GM06990 (cell line): ENCODE measurements around the gene DERL2.

Experiments
- DNase-seq: peaks from one replicate; pipeline ENCODE4 v3.0.0-alpha.2; 2011; ENCODE audit not compliant: insufficient read length; ENCODE audit errors: extremely low read depth
- H3K27me3 ChIP-seq: replicated peaks from 2 replicates; pipeline ENCODE4 v1.6.0; 2011; ENCODE audit warnings: low read length; ENCODE audit not compliant: control insufficient read depth, insufficient read depth
- H3K36me3 ChIP-seq: 2 replicates; pipeline ENCODE4 v1.5.1; 2011; ENCODE audit warnings: low read length; ENCODE audit not compliant: control insufficient read depth, insufficient read depth
- H3K4me3 ChIP-seq: replicated peaks from 2 replicates; pipeline ENCODE4 v1.5.1; 2011; ENCODE audit warnings: low read depth, mild to moderate bottlenecking, control low read depth, low read length
- CTCF ChIP-seq: IDR thresholded peaks from 2 replicates; pipeline ENCODE4 v1.5.1; 2011; ENCODE audit warnings: low read length, control low read depth, mild to moderate bottlenecking, inconsistent platforms; ENCODE audit not compliant: insufficient read depth, poor library complexity, severe bottlenecking

The DERL2 gene

GRCh38 chr17:5485270-5486205, at the start of gene DERL2:
Gene DERL2, minus strand, starts transcription at chr17:5486178. Its CDS starts 17 bp downstream, at chr17:5486161.
- H3K4me3 ChIP-seq, result peak within 1 kb of the TSS; percentile 99
- no peaks in the 10 kb centered on the region for H3K27me3 ChIP-seq
- TF ChIP-seq CTCF, result no peak
- no peak for DNase-seq
- peaks cover 10% of the 10 kb centered on the region for H3K36me3 ChIP-seq

GRCh38 chr17:5535436-5535835, 49.5 kb upstream of the DERL2 start:
- no peak for DNase-seq
- Histone ChIP-seq H3K27me3 (no peaks in the 10 kb centered on the region), H3K4me3 (no peak overlapping the region), H3K36me3 (peaks cover 16% of the 10 kb centered on the region)
- no peak for TF ChIP-seq CTCF

- H3K36me3 ChIP-seq, result peaks cover 13% of the 10 kb centered on the region
- no peak overlapping the region for H3K4me3 ChIP-seq
- no peak for DNase-seq
- TF ChIP-seq CTCF, result no peak
- H3K27me3 ChIP-seq, result no peaks in the 10 kb centered on the region
These were observed 47.7 kb upstream of the DERL2 start for GRCh38 chr17:5533486-5534315.

- TF ChIP-seq CTCF, result no peak
- no peaks in the 10 kb centered on the region for H3K27me3 ChIP-seq
- no peak for DNase-seq
- H3K4me3 ChIP-seq, result no peak overlapping the region
- H3K36me3 ChIP-seq, result peaks cover 13% of the 10 kb centered on the region
These were observed 46.6 kb upstream of the DERL2 start for GRCh38 chr17:5532581-5532980.

- TF ChIP-seq CTCF, result no peak
- Histone ChIP-seq H3K27me3 (no peaks in the 10 kb centered on the region), H3K36me3 (peaks cover 18% of the 10 kb centered on the region), H3K4me3 (no peak overlapping the region)
- DNase-seq, result no peak
These were observed 45.1 kb upstream of the DERL2 start for GRCh38 chr17:5531085-5531418.
